Ovary (tissue), 9 donors: ENCODE data around the gene ARFIP1. TPM values are rescaled to one million over a fixed set of nuclear protein-coding genes. Genes with fewer than 3 reads are reported as not detected.
"Not testable (repeated sequence)": the region's sequence is repeated elsewhere in the genome, so short reads cannot be mapped to it uniquely, and the experiment has no call there.

Source experiments
- DNase-seq, 5 donors: peaks; one replicate each; pipeline ENCODE4 v3.0.0-alpha.2; 2019 to 2020
- H3K27ac ChIP-seq, 2 donors: fragments of 200-600 bp; one replicate each; pipeline versions ENCODE4 v1.5.1 to v1.8.0; 2019 to 2022
- H3K27me3 ChIP-seq: fragments of 200-600 bp; one replicate; pipeline ENCODE4 v1.8.0; 2022
- H3K36me3 ChIP-seq: fragments of 200-600 bp; sonication (generic); one replicate; pipeline ENCODE4 v1.5.1; 2019
- H3K4me1 ChIP-seq: one replicate; pipeline ENCODE4 v1.8.1; 2013; ENCODE audit warnings: mild to moderate bottlenecking, moderate library complexity; ENCODE audit not compliant: insufficient read depth
- H3K4me3 ChIP-seq: fragments of 200-600 bp; sonication (generic); one replicate; pipeline ENCODE4 v1.5.1; 2017
- H3K9me3 ChIP-seq, 2 donors: fragments of 200-600 bp in 1 of 2; sonication (generic) in 1 of 2; one replicate each; pipeline versions ENCODE4 v1.5.1 to v1.8.1; 2013 to 2019; ENCODE audit warnings: mild to moderate bottlenecking in 1 of 2, moderate library complexity in 1 of 2
- EP300 ChIP-seq: sonication (generic); formaldehyde crosslinking; IDR thresholded peaks from one replicate; pipeline ENCODE4 v1.6.1; 2017; ENCODE audit warnings: antibody characterized with exemption
- POLR2A ChIP-seq: fragments of 450-650 bp; IDR thresholded peaks from one replicate; pipeline ENCODE4 v1.6.1; 2017; ENCODE audit warnings: antibody characterized with exemption, mild to moderate bottlenecking, moderate library complexity
- WGBS, 3 donors: extraction: QIAGEN DNeasy Blood & Tissue Kit in 1 of 3; methylation state at CpG; one replicate each; pipeline versions ENCODE4 v1.1.5 to v1.1.7; 2013 to 2017; 5-methylcytosine and 5-hydroxymethylcytosine counted together
- intact Hi-C, 4 donors: fragments of 100-400 bp; cut with DNase I; formaldehyde crosslinking; loops; one replicate each; pipeline versions ENCODE4 v1.11.0 to v1.15.1; 2022 to 2023
- polyA plus RNA-seq, 2 donors: library from polyadenylated mRNA; stranded (reverse); fragments of 200-250 nt in 1 of 2; fragments of 350-450 nt in 1 of 2; fragmentation: Illumina TruSeq in 1 of 2; extraction: RNeasy Lipid Tissue Mini Kit (QIAGEN cat#74804) in 1 of 2; gene quantifications; one replicate each; pipeline ENCODE4 v1.2.3, GENCODE V29; 2013 to 2014
- total RNA-seq, 7 donors: library from RNA; depleted of rRNA in 2 of 7; stranded (reverse); fragments of >200 nt in 2 of 7; fragmentation: NEBNext Ultra II Directional in 3 of 7; extraction: Animal tissue kit (Norgen Biotek cat#: 25700) in 3 of 7; gene quantifications; one replicate each; pipeline versions ENCODE4 v1.1.0 to v1.2.4, GENCODE V29; 2016 to 2023
- TF ChIP-seq, protein P1 (sequence below), 3 donors: fragments of 450-650 bp in 2 of 3; fragments of 200-600 bp in 1 of 3; IDR thresholded peaks; one replicate each; pipeline versions ENCODE4 v1.5.1 to v1.8.0; 2016 to 2022; ENCODE audit warnings: antibody characterized with exemption in 3 of 3, mild to moderate bottlenecking in 1 of 3
- donor health status: DM: no; HTN: no; CAD: no; lungs with moderate emphysema.
- donor health status: DM: no; HTN: no; CAD: no.
- donor health status: Bipolar disorder and iron deficiency.
- donor health status: DM: yes; HTN: yes; CAD: no.
- donor health status: DM: no; HTN: no; CAD: no.
- donor health status: DM: yes; HTN: yes; CAD: no.

Gene ARFIP1
- total and polyA plus RNA-seq, 9 donors: 15.6 to 47.4 (median 29.8) TPM

DNA sequence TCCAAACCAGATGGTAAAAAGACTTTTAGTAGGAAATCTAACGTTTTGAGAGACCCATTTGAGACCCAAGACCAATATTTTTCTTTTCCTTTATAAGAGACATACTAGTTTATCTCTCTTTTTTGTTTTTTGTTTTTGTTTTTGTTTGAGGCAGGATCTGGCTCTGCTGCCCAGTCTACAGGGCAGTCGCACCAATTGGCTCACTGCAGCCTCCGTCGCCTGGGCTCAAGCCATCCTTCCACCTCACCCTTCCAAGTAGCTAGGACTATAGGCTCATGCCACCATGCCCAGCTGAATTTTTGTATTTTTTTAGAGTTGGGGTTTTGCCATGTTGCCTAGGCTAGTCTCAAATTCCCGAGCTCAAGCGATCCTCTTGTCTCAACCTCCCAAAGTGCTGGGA lies 79.2 kb downstream of the ARFIP1 start:
- intact Hi-C loops: no loop called here

DNA sequence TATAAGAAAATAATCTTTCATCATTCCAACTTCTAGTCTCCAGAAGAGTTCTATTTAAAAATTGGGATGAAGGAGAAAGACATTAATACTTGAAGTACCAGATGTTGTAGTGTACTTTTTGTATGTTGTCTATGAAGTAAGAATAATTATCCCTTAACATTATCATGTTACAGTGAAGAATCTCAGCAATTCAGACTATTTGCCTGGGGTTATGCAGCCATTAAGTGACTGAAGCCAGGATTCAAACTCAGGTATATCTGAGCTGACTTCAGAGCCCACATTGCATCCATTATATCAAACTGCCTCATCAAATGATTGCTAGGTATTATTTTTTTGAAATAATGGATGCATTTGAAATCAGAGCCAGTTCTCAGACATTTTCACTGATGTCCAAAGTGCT lies 80.3 kb downstream of the ARFIP1 start:
- Histone ChIP-seq H3K27ac (no peak overlapping the region), H3K27me3 (no peaks in the 10 kb centered on the region), H3K4me1 (peaks cover 3% of the 10 kb centered on the region), H3K36me3 (no peaks in the 10 kb centered on the region), H3K9me3 (no peaks in the 10 kb centered on the region), H3K4me3 (no peak overlapping the region)
- TF ChIP-seq EP300 (no peak), POLR2A (no peak)
- TF ChIP-seq, protein P1, sequence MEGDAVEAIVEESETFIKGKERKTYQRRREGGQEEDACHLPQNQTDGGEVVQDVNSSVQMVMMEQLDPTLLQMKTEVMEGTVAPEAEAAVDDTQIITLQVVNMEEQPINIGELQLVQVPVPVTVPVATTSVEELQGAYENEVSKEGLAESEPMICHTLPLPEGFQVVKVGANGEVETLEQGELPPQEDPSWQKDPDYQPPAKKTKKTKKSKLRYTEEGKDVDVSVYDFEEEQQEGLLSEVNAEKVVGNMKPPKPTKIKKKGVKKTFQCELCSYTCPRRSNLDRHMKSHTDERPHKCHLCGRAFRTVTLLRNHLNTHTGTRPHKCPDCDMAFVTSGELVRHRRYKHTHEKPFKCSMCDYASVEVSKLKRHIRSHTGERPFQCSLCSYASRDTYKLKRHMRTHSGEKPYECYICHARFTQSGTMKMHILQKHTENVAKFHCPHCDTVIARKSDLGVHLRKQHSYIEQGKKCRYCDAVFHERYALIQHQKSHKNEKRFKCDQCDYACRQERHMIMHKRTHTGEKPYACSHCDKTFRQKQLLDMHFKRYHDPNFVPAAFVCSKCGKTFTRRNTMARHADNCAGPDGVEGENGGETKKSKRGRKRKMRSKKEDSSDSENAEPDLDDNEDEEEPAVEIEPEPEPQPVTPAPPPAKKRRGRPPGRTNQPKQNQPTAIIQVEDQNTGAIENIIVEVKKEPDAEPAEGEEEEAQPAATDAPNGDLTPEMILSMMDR (IDR thresholded peaks at IDR 0.05): no peak
- no peak for DNase-seq
- intact Hi-C loops: no loop called here

More for the DNA sequence above, 79.2 kb downstream of the ARFIP1 start:
- no peak overlapping the region for H3K27ac ChIP-seq
- TF ChIP-seq POLR2A: no peak
- no peaks in the 10 kb centered on the region for H3K36me3 ChIP-seq
- 63 to 72% (median 66%) methylated on average over 6 of the region's 6 CpGs for WGBS, 3 donors
- H3K9me3 ChIP-seq: no peaks in the 10 kb centered on the region
- no peak overlapping the region for H3K4me3 ChIP-seq
- H3K4me1 ChIP-seq: peaks cover 3% of the 10 kb centered on the region
- H3K27me3 ChIP-seq: no peaks in the 10 kb centered on the region
- no peak for DNase-seq

DNA sequence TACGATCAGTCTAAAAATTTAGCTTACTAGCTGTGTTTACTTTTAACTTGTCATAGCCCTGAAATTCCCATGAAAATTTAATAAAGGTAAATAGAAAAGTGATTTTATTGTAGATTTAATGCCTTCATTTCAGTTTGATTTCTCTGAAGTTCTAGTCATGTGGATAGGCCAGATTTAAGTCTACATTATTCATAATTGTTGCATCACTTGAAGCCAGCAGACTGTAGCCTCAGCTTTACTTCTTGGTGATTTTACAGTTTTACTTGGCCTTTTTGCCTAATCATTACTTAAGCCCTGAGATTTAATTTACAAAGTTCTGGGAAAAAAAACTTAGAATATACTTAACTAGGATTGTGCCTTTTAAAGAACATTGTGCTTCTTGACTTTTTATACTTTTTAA lies 82.9 kb downstream of the ARFIP1 start:
- intact Hi-C loops: no loop called here
- Histone ChIP-seq H3K27me3 (no peaks in the 10 kb centered on the region), H3K4me3 (no peak overlapping the region), H3K4me1 (peaks cover 3% of the 10 kb centered on the region), H3K36me3 (no peaks in the 10 kb centered on the region), H3K27ac (no peak overlapping the region), H3K9me3 (no peaks in the 10 kb centered on the region)
- 98 to 100% (median 99%) methylated on average over 1 of the region's 1 CpG for WGBS, 3 donors
- DNase-seq: no peak
- TF ChIP-seq, protein P1 (IDR thresholded peaks at IDR 0.05): no peak

DNA sequence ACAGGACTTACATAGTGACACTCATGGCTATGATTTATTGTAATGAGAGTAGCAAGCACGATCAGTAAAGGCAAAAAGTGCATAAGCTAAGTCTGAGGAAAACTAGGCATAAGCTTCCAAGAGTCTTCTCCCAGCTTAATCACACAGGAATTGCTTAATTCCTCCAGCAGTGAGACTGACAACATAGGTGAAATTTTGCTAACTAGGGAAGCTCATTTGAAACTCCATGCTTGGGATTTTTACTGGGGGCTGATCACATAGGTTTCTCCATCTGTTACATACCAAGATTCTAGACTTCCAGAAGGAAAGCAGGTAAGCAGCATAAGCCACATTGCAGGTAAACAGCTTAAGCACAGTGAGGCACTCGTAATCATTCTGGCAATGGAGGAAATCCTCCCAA lies 84.6 kb downstream of the ARFIP1 start:
- no peak for DNase-seq
- no peaks in the 10 kb centered on the region for H3K4me1 ChIP-seq
- no peaks in the 10 kb centered on the region for H3K27me3 ChIP-seq
- 76 to 83% (median 79%) methylated on average over 2 of the region's 2 CpGs for WGBS, 3 donors
- H3K9me3 ChIP-seq: no peaks in the 10 kb centered on the region
- no peaks in the 10 kb centered on the region for H3K36me3 ChIP-seq
- H3K4me3 ChIP-seq: no peak overlapping the region
- H3K27ac ChIP-seq: no peak overlapping the region
- TF ChIP-seq POLR2A (no peak), EP300 (no peak)
- TF ChIP-seq, protein P1 (IDR thresholded peaks at IDR 0.05): no peak
- intact Hi-C loops: no loop called here

DNA sequence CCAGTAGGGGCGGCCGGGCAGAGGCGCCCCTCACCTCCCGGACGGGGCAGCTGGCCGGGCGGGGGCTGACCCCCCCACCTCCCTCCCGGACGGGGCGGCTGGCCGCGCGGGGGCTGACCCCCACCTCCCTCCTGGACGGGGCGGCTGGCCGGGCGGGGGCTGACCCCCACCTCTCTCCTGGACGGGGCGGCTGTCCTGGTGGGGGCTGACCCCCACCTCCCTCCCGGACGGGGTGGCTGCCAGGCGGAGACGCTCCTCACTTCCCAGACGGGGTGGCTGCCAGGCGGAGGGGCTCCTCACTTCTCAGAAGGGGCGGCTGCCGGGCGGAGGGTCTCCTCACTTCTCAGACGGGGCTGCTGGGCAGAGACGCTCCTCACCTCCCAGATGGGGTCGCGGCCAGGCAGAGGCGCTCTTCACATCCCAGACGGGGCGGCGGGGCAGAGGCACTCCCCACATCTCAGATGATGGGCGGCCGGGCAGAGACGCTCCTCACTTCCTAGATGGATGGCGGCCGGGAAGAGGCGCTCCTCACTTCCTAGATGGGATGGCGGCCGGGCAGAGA lies 86.8 kb downstream of the ARFIP1 start:
- H3K36me3 ChIP-seq, H3K27ac ChIP-seq, DNase-seq, H3K4me1 ChIP-seq, H3K27me3 ChIP-seq, H3K9me3 ChIP-seq, intact Hi-C loops, H3K4me3 ChIP-seq: not testable (repeated sequence)
- 97 to 98% (median 98%) methylated on average over 23 to 42 of the region's 44 CpGs for WGBS, 3 donors

DNA sequence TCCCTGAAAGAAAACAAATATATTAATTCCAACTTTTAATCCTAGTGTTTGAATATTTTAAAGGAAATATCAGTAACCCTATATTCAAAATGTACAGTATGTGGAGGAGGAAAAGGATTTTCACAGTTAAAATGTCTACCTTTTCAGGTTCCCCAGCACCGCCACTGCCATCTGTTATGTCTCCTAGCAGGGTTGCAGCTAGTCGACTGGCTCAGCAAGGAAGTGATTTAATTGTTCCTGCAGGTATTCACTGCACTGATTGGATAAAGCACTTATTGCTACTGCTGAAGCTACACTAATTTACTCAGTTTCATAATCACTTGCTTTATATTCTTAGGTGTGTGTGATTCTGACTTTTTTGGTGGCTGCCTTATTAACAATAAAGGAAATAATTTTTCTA lies 90.9 kb downstream of the ARFIP1 start:
- no peak for DNase-seq
- no peaks in the 10 kb centered on the region for H3K36me3 ChIP-seq
- intact Hi-C loops: no loop called here
- H3K27ac ChIP-seq: no peak overlapping the region
- no peaks in the 10 kb centered on the region for H3K27me3 ChIP-seq
- 69 to 80% (median 75%) methylated on average over 2 of the region's 2 CpGs for WGBS, 3 donors
- no peak overlapping the region for H3K4me3 ChIP-seq
- TF ChIP-seq POLR2A (no peak), EP300 (no peak)
- TF ChIP-seq, protein P1 (IDR thresholded peaks at IDR 0.05): no peak
- no peaks in the 10 kb centered on the region for H3K4me1 ChIP-seq
- no peaks in the 10 kb centered on the region for H3K9me3 ChIP-seq
